HG03064 (cell line): ENCODE data around the gene OPA3.

Experiments used
- ATAC-seq: cut with Tn5 transposase; IDR thresholded peaks from one replicate; pipeline ENCODE4 v1.9.1; 2021; ENCODE audit warnings: low read depth; ENCODE audit not compliant: unreplicated experiment

OPA3 gene

DNA sequence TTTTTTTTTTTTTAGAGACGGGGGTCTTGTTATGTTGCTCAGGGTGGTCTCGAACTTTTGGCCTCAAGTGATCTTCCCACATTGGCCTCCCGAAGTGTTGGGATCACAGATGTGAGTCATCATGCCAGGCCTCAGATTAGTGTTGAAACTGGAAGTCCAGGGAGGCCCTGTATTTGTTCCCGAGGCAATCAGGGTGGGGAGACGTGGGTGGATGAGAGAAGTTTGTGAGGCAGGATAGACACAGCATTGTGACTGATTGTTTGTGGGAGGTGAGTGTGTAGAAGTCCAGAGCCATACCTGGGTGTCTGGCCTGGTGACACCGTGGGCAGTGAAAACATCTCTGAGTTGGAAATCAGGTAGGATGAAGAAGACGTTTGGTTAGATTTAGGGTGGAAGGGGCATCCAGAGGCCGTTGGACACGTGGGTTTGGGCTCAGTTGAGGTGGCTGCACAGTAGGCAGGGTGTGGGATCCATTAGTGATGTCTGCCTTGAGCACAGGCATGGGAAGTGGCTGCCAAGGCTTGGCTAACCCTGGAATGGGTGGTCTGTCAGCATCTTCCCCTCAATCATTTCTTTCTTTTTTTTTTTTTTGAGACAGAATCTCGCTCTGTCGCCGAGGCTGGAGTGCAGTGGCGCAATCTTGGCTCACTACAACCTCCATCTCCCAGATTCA lies 100.2 kb downstream of the OPA3 start:
- no peak for ATAC-seq

DNA sequence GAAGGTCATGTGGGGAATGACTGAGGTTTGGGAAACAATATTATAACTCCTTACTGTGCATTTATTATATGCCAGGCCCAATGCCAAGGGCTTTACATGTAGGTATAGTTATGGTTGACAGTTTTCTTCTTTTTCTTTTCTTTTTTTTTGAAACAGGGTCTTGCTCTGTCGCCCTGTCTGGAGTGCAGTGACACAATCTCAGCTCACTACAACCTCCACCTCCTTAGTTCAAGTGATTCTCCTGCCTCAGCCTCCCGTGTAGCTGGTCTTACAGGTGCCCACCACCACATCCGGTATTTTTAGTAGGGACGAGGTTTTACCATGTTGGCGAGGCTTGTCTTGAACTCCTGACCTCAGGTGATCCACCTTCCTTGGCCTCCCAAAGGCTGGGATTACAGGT lies 101.6 kb downstream of the OPA3 start:
- ATAC-seq: no peak

DNA sequence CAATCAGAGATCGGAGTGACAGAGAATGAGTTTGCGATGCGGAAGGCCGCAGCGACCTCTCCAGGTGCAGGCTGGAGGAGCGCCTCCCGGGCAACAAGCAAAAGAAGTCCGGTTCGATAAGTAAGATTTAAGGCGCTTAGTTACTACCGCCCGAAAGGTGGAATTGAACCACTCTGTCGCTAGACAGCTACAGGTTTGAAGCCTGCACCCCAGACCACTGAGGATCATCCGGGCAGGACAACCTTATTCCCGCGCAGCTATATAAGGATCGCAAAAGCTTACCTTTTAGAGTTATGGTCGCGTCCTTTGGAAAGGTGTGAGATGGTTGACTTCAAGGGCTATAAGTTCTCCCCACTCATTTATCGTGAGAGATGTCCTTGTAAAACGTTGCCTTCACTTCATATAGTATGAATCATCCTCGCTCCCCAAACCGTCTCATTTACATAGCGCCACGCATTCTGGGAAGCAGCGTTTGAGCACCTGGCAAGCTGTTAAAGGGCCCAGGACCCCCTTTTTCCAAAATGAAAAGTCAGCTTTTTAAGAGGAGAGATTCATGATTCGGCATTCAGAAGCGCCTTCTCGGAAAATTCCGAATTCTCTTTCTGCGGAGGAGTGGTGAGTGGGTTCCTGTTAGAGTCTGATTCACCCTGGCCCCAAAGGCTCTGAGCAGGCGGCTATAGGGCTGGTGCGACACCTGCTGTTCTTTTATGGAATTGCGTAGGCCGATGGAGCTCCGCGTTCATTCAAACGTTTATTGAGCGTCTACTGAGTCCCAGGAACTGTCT lies 106.0 kb downstream of the OPA3 start:
- peak; percentile 56 for ATAC-seq

DNA sequence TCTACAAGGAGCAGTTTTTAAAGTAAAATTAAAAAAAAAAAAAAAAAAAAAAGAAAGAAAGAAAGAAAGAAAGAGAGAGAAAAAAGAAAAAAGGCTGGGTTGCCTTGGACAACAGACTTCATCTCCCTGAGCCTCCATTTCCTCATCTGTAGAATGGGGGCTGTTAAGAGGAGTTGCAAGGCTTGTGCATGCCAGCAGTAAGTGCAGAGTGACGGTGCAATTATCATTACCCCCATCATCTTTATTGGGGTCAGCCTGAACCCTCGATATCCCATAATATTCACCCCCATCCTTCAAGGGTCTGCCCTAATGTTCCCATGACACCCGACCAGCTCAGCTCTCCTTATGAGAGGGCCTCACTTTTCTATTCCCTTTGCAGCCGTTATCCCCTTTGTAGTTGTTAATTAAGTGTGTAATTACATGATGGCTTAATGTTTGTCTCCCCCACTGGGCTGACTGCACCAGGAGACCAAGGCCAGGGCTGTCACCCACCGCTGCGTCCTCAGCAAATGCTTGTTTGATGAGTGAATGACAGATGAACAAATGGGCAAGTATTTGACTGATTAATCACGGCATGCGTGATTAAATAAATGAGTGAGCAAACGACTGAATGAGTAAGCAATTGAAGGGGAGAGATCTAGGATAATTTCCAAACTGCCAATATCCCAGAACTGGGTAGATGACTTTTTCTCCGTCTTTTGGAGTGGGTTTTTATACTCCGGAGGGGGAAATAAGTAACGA lies 106.7 kb downstream of the OPA3 start:
- ATAC-seq: no peak
